ENCODE results near the gene JUND. TPM values are rescaled to one million over a fixed set of nuclear protein-coding genes. Genes with fewer than 3 reads are reported as not detected.

The JUND gene
- total and polyA plus RNA-seq, 2 of the 4 experiments (the other 2 are of a cell fraction), result 14.2 to 77.2 TPM

DNA sequence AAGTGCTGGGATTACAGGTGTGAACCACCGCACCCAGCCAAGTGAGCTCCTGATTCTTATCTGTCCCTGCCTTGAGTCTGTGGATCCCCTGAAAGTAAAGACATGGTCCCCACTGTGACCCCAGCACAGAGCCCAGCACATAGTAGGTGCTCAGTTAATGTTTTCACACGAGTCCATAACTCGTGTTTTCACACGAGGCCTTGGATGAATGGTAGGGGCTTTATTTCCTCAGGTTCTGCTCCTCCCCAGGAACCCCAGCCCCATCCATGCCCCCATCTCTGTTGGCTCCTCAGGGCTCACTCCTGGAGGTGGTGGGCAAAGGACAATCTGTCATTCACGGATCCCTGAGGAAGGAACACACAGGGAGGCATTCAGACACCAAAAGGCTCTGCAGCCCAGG is 31.6 kb downstream of the JUND start:
- H3K4me2 ChIP-seq (ENCODE audit: low read depth, low read length), result no peak overlapping the region
- H2AFZ ChIP-seq (replicated peaks; ENCODE audit: low read length, poor library complexity), result no peak overlapping the region
- dilution Hi-C loops (cut with HindIII; ENCODE audit: low sequenced_read_pairs, unreplicated experiment), result no loop called here
- H3K56ac ChIP-seq (ENCODE audit: extremely low read depth, insufficient read depth, low read length), result no peak overlapping the region
- no peak overlapping the region for H2AK9ac ChIP-seq (replicated peaks; ENCODE audit: low read depth, low read length, poor library complexity)
- H3K4ac ChIP-seq (ENCODE audit: low read depth, low read length), result no peak overlapping the region
- H2BK120ac ChIP-seq (ENCODE audit: low read depth, low read length), result no peak overlapping the region
- BruUV-seq (replicated peaks), result no TSS peak
- no peaks in the 10 kb centered on the region for H4K20me1 ChIP-seq (ENCODE audit: insufficient read depth, low read length)
- intact Hi-C loops (cut with micrococcal nuclease), result loop anchor here (5.0 kb wide), 1 partner anchor 78 kb away; the partner anchor contains the start of gene IFI30
- H3K79me1 ChIP-seq (ENCODE audit: low read depth in 1 of 2, low read length in 2 of 2), result no peaks in the 10 kb centered on the region
- no peak overlapping the region for H3K27ac ChIP-seq (ENCODE audit: insufficient read depth, low read length)
- in situ Hi-C loops (cut with MboI; ENCODE audit: low sequenced_read_pairs), result loop anchor here (5.0 kb wide), 1 partner anchor 138 kb away; no protein-coding TSS in a partner anchor
- no peak overlapping the region for H3K9ac ChIP-seq (ENCODE audit: low read depth, low read length)
- no peaks in the 10 kb centered on the region for H3K36me3 ChIP-seq (ENCODE audit: control insufficient read depth, insufficient read depth, low read length)
- no peak overlapping the region for H3K18ac ChIP-seq (ENCODE audit: low read depth, low read length)
- CTCF ChIA-PET, result interaction anchor here (1.4 kb wide), 1 partner anchor 58 kb away, joined by 4 read pairs; no protein-coding TSS in a partner anchor
- H4K91ac ChIP-seq (ENCODE audit: insufficient read depth, low read depth, low read length), result no peak overlapping the region
- H3K4me1 ChIP-seq (ENCODE audit: control insufficient read depth, insufficient read depth, low read length), result no peaks in the 10 kb centered on the region
- POLR2A ChIA-PET (ENCODE audit: unreplicated experiment), result no interaction called here
- no peak overlapping the region for H2BK20ac ChIP-seq (ENCODE audit: low read depth, low read length)
- no peak overlapping the region for H4K8ac ChIP-seq (ENCODE audit: low read depth in 2 of 2, low read length in 2 of 2)
- no peak overlapping the region for H2BK15ac ChIP-seq (ENCODE audit: low read depth, low read length)
- WGBS, 2 experiments (ENCODE audit: extremely low coverage in 2 of 2, insufficient read length in 1 of 2), result 71% methylated on average over 1 of the region's 5 CpGs; no CpG with 5 or more reads in 1 of the 2 experiments
- H3K14ac ChIP-seq (replicated peaks; ENCODE audit: low read depth, low read length), result no peak overlapping the region
- no peaks in the 10 kb centered on the region for H3K9me1 ChIP-seq (ENCODE audit: insufficient read depth, low read length)
- DNase-seq (no peak), ATAC-seq (ENCODE audit: low read depth) (no peak)
- no peak overlapping the region for H3K4me3 ChIP-seq (ENCODE audit: insufficient read depth, low read depth, low read length)
- H3K23ac ChIP-seq (ENCODE audit: low read depth, low read length), result no peak overlapping the region
- H4K5ac ChIP-seq (ENCODE audit: low read depth, low read length), result no peak overlapping the region
- H2AK5ac ChIP-seq (ENCODE audit: low read depth, low read length), result no peak overlapping the region
- no peaks in the 10 kb centered on the region for H3K9me3 ChIP-seq (ENCODE audit: control insufficient read depth, insufficient read depth, low read length)
- H3K27me3 ChIP-seq (ENCODE audit: control insufficient read depth, insufficient read depth, low read length), result peaks cover 15% of the 10 kb centered on the region
- H2BK5ac ChIP-seq (ENCODE audit: low read depth, low read length, poor library complexity, severe bottlenecking), result no peak overlapping the region
- TF ChIP-seq, protein P1, sequence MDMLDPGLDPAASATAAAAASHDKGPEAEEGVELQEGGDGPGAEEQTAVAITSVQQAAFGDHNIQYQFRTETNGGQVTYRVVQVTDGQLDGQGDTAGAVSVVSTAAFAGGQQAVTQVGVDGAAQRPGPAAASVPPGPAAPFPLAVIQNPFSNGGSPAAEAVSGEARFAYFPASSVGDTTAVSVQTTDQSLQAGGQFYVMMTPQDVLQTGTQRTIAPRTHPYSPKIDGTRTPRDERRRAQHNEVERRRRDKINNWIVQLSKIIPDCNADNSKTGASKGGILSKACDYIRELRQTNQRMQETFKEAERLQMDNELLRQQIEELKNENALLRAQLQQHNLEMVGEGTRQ (IDR thresholded peaks at IDR 0.05; ENCODE audit: low read depth, low read length), result no peak
- TF ChIP-seq CEBPB (IDR thresholded peaks at IDR 0.05; ENCODE audit: low read depth, low read length) (no peak), RCOR1 (IDR thresholded peaks at IDR 0.05; ENCODE audit: insufficient replicate concordance, low read length) (no peak), RFX5 (IDR thresholded peaks at IDR 0.05; ENCODE audit: low read depth, low read length) (no peak), POLR2A (IDR thresholded peaks at IDR 0.05; ENCODE audit: low read depth, low read length) (no peak), CHD1 (IDR thresholded peaks at IDR 0.05; ENCODE audit: low read depth, low read length) (no peak), MAZ (IDR thresholded peaks at IDR 0.05; ENCODE audit: borderline replicate concordance, low read depth, low read length) (no peak), MXI1 (IDR thresholded peaks at IDR 0.05; ENCODE audit: borderline replicate concordance, low read depth, low read length) (no peak), SMC3 (IDR thresholded peaks at IDR 0.05; ENCODE audit: low read depth, low read length) (no peak), BHLHE40 (IDR thresholded peaks at IDR 0.05; ENCODE audit: low read depth, low read length) (no peak), MAFK (IDR thresholded peaks at IDR 0.05; ENCODE audit: low read depth, low read length) (no peak), NFE2L2 (IDR thresholded peaks at IDR 0.05; ENCODE audit: low read depth, low read length) (no peak), FOS (IDR thresholded peaks at IDR 0.05; ENCODE audit: low read depth, low read length) (no peak), RAD21 (IDR thresholded peaks at IDR 0.05; ENCODE audit: low read length) (no peak)
- TF ChIP-seq, protein P2, sequence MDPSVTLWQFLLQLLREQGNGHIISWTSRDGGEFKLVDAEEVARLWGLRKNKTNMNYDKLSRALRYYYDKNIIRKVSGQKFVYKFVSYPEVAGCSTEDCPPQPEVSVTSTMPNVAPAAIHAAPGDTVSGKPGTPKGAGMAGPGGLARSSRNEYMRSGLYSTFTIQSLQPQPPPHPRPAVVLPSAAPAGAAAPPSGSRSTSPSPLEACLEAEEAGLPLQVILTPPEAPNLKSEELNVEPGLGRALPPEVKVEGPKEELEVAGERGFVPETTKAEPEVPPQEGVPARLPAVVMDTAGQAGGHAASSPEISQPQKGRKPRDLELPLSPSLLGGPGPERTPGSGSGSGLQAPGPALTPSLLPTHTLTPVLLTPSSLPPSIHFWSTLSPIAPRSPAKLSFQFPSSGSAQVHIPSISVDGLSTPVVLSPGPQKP (IDR thresholded peaks at IDR 0.05; ENCODE audit: borderline replicate concordance, low read depth, low read length), result no peak
- TF ChIP-seq, protein P3, sequence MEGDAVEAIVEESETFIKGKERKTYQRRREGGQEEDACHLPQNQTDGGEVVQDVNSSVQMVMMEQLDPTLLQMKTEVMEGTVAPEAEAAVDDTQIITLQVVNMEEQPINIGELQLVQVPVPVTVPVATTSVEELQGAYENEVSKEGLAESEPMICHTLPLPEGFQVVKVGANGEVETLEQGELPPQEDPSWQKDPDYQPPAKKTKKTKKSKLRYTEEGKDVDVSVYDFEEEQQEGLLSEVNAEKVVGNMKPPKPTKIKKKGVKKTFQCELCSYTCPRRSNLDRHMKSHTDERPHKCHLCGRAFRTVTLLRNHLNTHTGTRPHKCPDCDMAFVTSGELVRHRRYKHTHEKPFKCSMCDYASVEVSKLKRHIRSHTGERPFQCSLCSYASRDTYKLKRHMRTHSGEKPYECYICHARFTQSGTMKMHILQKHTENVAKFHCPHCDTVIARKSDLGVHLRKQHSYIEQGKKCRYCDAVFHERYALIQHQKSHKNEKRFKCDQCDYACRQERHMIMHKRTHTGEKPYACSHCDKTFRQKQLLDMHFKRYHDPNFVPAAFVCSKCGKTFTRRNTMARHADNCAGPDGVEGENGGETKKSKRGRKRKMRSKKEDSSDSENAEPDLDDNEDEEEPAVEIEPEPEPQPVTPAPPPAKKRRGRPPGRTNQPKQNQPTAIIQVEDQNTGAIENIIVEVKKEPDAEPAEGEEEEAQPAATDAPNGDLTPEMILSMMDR (conservative IDR thresholded peaks at IDR 0.05; ENCODE audit: low read depth, low read length), result no peak
